ENCODE data around the gene L2HGDH.

DNA sequence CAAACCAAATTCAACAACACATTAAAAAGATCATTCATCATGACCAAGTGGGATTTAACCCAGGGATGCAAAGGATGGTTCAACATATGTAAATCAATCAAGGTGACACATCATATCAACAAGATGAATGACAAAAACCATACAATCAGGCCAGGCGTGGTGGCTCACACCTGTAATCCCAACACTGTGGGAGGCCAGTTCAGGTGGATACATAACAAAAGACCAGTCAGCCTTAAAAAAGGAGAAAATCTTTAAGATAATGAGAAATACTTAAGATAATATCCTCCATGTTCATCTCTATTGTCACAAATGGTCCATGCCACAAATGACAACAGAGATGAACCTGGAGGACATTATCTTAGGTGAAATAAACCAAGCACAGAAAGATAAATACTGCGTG lies 12.4 kb downstream of the L2HGDH start:
- TF ChIP-seq CTCF (IDR thresholded peaks at IDR 0.05; ENCODE audit: low read length) (no peak), EZH2 (optimal IDR thresholded peaks at IDR 0.05; ENCODE audit: low read depth, low read length) (no peak), EZH2phosphoT487 (IDR thresholded peaks at IDR 0.05; ENCODE audit: low read length) (no peak)

All from MM.1S (cell line).